Stimulated activated naive CD4-positive, alpha-beta T cell (primary cell): ENCODE data around the gene PAK3.

Experiments
- DNase-seq, 6 experiments: peaks; one replicate each; lab custom pipeline; 2025; lab: John Stamatoyannopoulos, UW

Gene PAK3

DNA sequence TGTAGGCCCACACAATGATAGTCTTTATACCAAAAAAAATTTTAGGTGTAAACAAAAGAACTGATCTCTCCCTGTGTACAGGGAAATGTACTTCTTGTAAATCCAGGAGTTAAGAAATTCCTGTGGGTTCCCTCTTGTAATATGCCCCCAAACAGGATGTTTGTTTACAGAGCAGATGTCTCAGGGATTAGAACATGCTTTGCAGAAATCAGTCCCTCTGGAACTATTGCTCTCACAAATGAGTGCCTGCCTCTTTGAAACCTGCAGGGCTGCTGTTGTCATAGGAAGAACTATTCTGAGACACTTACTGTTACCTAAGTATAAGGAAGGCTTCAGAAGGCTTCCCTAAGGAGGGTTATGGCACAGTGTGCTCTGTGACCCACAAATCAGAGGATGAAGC, 35.6 kb downstream of the PAK3 start:
- no peak for DNase-seq

DNA sequence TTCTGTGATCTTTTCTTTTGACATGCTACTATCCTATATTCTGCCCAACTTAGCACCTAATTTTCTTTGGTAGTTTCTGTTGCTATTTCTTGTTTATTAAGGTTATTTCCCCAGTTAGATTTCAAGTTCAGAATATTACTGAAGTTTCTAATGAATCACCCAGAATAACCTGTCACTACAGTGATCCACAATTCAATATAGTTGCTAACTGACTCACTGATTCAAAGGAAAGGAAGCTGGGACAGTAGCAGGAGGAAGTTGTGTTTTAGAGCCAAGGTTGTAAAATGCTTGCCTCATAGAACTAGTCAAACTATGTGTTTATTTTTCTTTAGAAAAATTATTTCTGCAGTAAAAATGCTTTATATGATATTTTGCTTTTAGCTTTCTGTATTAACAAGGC, 37.4 kb downstream of the PAK3 start:
- no peak for DNase-seq

DNA sequence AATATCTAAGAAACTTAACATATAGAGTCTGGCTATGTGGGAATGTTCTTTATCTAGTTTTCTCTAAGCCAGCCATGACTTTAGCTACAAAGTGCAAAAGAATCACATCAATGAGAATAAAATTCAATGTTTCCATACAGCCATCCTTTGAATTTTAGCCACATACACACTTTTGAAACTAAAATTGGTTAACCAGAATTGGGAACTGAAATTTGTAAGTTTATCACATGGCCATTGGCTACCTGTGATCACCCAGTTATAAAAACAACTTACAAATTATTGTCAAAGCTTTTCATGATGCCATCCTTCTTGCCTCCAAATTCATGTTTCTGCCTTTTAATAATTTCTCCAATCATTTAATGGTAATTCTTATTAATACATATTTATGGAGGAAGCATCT, 49.9 kb downstream of the PAK3 start:
- DNase-seq = no peak

DNA sequence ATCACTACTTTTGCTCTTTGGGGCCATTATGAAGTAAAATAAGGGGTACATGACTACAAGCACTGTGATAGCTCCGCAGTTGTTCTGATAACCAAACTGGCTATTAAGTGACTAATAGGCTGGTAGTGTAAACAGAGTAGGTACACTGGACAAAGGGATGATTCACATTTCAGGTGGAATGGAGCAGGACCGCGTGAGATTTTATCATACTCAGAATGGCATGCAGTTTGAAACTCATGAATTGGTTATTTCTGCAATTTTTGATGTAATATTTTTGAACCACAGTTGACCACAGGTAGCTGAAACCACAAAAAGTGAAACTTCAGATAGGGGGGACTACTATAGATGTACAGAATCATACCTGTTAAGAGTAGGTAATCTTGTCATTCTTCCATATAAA, 55.8 kb downstream of the PAK3 start:
- no peak for DNase-seq

DNA sequence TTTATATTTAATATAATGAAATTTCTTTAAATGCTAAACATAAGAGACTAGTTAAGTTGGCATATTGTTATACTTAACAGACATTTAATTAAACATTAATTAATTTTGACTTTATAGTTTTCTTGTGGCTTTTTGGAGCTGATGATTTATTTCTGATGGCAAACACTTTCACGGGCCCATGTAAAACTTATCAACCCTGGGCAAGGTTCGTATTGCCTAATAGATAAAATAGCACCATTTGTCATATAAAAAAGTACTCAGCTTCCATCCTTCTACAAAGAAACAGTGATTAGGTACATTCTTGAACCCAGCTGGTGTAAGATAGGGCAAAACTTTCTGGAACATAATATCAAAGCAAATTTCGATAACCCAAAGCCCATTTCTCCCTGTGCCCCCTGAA, 63.2 kb downstream of the PAK3 start:
- DNase-seq = no peak

DNA sequence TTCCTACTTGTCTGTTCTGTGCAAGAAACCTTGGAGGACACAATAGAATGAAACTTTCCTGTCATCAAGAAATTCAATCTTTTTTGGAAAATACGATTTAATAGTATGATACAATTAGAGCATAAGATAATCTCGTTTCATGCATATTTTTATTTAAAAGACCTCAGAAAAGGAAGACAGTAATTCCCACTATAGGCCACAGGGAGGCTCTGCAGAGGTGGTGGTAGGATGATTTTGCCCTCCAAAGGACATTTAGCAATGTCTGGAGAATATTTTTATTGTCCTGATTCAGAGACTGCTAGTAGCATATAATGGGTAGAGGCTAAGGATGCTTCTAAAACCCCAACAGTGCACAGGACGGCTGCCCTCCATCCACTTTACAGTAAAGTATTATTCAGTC, 68.7 kb downstream of the PAK3 start:
- no peak for DNase-seq

DNA sequence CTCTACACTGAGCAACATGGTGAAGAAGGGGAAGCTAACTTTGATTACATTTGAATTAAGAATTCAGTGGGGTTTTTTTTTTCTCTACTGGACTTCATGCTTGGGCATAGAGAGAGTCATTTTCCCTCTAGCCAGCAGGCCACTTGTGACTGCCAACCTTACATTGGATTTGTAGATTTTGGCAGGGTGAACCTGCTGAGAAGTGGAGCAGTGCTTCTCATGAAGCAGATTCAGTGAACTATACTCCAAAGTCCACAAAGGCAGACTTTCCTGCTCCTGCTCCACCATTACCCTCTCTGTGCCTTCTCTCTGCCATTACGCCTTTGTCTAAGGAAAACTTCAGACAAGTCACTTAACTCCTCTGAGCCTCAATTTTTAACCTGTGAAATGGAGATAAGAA, 69.9 kb downstream of the PAK3 start:
- no peak for DNase-seq

DNA sequence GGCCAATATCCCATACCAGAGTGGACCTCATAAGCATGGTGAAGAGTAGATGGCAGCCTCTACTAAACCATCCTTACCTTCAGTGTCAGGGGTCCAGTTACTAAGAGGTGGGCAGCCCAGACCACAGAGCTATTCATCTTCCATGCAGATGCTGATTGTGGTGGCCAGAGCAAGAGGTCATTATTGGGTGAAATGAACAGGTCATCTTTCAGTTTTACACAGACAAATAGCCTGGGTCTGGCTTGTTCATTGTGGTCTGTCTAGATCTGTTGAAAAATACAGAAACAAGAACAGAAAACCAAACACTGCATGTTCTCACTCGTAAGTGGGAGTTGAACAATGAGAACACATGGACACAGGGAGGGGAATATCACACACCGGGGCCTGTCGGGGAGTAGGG, 71.3 kb downstream of the PAK3 start:
- no peak for DNase-seq

DNA sequence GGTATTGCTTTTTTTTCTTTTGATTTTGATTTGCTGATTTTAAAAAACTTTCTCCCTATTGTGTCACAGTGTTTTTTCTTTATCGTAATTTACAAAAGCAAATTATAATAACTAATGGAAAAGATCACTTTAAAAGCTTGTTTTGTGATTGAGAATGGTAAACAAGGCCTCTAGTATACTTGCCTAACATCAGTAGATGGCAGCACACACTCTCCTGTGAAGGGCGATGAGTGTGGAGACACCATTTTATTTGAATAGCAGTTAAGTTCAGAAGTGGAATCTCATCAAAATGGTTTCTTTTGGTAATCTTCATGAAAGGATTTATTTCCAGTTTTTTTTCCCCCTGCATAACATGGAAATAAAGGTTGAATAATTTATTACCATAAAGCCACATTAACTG, 72.3 kb downstream of the PAK3 start:
- no peak for DNase-seq

DNA sequence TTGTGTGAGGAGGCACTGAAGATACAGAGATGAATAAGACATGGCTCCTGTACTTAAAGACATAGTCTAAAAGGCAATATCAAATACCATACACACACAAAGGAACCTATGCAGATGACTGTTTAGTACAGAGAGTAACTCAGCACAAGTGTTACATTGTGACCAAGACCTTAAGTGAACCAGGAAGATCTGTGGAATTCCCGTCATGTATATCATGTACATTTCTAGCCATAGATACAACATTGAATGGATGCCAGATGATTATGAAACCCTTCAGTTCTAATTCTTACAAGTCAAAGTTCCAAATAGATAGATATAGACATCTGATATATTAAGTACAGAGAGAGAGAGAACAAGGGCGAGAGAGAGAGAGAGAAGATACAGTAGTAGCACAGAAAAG, 73.2 kb downstream of the PAK3 start:
- DNase-seq = no peak

DNA sequence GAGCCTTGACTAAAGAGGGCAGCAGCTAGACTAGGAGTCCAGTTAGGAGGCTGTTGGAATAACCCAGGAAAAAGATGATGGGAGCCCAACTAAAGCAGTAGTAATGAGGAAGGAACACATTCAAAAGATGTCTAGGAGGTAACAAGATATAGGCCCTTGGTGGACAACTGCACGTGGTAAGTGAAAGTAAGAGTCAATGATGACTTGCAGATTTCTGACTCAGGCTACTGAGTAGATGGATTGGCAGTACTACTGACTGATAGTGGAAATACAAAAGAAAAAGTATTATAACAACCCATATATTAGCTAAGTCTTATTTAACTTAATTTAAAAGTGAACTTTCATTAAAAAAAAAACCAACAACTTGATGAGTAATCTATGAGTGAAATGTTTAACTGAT, 74.0 kb downstream of the PAK3 start:
- no peak for DNase-seq

DNA sequence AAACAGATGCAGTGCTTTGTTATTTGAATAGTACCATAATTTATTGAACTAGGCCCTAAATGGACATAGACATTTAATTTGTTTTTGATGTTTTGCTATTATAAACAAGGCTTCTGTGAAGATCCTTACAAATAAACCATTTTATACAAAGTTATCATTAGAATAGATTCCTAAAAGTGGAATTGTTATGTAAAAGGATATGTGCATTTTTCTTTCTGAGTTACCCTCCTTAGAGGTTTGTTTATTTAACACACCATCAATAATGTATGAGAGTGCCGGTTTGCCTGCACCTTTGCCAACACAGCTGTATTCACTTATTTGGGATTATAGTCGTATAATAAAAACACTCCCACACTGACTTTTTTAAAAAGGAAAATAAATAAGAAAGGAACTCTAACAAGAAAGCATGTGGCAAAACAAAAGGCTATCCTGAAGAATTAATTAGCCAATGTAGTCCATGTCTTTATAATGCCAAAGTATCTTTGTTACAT, 84.8 kb downstream of the PAK3 start:
- no peak for DNase-seq

DNA sequence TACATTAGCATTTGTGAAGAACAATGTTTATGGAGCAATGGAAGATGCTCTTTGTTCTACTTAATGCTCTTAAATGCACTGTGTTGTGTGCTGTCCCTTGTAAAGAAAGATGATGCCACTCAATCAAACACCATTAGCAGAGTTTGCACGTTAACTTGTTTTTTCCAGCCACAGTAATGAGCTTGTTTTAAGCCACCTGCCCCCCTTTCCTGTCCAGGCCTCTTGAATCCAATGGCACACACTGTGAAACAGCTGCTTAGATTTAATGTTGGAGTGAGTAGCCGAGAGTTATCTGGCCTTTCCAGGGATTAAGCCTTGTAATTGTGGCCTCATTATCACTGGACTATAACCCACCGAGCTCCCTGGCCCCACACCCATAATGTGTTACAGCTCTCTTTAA, 86.0 kb downstream of the PAK3 start:
- DNase-seq = no peak

DNA sequence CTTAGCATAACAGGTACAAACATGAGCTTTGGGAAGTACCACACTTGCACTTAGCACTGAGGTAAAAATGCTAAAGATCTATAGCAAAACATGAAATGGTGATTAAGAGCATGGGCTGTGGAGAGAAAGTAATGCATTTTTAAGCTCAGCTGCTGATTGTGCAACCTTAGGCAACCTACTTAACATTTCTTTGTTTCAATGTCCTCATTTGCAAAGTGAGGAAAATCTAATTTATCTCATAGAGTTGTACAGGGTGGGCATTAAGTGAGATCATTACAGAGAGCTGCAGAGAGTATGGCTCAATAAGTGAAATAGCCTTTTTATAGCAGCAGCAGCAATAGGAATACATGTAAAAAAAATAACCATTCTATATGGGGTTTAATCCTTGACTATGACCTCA, 87.0 kb downstream of the PAK3 start:
- no peak for DNase-seq

DNA sequence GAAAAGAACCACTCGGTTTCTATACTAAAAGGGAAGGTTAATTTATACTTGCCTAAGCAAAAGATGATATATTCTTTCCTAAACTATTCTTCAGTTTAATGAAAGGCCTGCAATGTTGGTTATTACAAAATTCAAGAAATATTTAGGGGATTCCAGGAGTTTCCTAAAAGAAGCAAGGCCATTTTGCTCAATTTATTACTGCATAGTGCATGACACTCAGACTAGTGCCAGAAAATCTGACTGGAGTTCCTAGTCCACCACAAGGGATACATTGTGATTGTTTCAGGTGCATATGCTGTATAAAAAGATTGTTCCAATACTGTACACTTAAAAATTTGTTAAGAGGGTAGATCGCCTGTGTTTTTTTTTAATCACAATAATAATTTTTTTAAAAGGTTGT, 95.6 kb downstream of the PAK3 start:
- DNase-seq = no peak

DNA sequence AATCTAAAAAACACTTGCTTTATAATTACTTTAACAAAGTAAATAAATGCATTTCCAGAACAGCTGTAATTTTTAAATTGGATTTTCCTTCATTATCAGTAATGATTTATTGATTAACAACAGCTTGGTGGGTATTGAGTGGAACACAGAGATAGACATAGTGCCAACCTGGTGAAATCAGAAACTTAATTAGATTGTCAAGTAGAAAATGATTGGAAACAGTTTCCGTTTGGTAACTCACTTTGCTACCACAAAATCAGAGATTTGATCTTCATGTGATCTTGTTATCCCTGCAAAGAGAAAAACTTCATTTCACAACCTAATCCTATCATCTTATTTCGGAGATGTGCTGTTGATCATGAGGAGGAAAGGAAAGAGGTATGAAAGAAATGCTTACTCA, 103.5 kb downstream of the PAK3 start:
- DNase-seq = no peak

DNA sequence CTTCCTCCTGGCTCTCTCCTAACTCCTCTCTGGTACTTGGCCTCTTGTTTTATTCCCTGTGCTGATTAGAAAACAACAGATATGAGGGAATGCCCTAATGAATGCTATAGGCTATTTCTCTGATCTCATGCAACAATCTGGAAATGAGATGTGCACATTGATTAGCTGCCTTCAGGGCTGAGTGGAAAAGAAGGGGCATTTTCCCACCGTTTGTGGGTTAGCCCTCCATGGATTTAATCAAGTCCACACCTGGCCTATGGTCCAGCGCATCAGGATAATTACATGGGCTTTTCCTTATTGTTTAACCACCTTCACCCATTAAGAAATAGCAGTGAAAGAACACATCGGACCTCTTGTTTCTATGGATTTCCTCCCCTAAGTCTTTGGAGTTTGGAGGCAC, 104.3 kb downstream of the PAK3 start:
- no peak for DNase-seq

DNA sequence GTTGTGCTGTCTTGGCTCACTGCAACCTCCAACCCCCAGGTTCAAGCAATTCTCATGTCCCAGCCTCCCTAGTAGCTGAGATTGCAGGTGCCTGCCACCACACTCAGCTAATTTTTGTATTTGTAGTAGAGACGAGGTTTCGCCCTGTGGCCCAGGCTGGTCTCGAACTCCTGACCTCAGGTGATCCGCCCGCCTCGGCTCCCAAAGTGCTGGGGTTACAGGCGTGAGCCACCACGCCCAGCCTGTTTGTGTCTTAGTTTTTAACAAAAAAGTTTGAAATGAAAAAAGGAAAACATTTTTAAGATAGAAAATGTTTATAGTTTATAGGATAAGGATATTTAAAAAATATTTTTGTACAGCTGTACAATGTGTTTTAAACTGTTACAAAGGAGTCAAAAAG, 111.9 kb downstream of the PAK3 start:
- no peak for DNase-seq

DNA sequence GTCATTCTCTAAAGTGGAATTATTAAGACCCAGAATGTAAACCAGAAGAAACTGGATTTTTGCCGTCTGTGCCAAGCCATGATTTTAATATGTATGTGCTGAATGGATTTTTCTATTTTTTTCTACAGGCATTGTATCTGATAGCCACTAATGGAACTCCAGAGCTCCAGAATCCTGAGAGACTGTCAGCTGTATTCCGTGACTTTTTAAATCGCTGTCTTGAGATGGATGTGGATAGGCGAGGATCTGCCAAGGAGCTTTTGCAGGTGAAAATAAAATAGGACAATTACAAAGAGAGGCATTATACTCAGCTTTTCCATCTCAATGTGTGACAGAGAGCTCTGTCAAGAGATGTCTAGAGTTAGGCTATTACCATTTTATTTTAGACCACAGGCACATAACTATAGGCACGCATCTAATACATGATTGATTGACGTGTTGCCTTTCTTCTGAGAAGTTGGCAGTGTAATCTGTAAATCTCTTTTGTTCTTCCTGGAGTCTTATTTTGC, 120.4 kb downstream of the PAK3 start:
- DNase-seq = no peak

DNA sequence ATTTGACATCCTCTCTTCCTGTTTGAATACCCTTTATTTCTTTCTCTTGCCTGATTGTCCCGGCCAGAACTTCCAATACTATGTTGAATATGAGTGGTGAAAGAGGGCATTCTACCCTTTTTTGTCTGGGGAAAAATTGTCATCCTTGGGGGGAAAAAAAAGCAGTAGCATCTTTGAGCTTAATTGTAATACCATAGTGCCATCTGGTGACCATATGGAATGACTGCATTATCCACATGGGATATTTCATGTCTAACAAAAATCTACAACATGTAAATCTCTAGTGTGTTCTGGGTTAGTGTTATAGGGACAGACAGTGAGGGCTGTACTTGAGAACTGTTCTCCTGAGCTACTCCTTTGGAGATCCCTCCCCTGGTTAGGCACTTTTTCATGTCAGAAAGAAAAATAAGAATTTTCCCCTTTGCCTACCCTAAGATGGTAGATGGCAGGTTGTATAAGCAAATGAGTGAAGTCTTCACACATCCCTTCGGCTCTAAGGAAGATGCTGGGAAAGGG, 148.3 kb downstream of the PAK3 start:
- DNase-seq = no peak

DNA sequence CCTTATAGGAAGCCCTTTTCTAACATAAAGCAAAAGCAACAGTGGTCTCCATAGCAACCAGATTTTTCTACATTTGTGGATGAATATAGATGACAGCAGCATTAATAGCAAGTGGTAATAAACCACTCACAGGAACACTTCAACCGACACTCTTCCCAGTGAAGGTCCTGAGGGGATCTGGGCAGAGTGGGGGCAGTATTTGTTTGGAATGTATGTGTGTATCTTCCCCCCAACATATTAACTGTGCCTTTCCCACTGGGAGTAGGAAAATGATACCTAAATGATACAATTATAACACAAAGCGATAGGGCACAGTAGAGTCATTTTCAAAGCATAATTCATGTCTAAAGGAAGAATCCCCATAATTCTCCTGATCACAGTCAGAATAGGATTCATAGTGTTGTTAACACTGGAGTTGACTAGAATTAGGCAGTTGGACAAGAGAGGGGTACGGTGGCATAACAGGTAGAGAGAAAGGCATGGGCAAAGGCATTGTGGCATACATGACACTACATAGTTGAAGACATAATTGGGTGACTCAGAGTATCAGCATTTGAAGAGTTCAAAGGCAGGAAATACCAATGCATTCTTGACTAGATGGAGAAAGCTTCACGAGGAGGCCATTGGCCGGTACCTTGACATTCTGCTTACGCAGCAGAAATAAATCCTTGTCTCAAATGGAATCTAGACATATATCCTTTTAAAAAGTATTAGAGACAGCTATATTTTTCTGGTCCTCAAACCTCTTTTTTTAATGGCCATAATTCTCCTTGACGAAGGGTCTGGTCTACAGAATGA, 159.1 kb downstream of the PAK3 start:
- DNase-seq = no peak

DNA sequence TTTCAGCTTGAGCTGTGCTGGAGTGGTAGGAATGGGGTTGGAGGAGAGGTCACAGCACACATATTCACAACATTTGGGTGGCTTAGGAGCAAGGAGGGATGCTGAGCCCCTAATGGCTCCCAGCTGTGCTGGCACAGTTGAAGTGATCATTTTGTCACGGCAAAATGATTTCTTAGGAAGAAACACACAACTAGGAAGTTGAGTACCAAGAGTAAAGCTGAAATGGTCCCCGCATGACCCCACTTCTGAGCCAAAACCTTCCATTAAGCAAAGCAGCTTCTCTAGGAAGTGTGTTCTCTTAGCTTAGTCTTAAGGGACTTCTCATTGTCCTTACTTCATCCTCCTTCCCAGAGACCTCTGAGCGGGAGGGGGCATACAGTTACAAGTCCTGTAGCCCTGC, 161.7 kb downstream of the PAK3 start:
- no peak for DNase-seq

DNA sequence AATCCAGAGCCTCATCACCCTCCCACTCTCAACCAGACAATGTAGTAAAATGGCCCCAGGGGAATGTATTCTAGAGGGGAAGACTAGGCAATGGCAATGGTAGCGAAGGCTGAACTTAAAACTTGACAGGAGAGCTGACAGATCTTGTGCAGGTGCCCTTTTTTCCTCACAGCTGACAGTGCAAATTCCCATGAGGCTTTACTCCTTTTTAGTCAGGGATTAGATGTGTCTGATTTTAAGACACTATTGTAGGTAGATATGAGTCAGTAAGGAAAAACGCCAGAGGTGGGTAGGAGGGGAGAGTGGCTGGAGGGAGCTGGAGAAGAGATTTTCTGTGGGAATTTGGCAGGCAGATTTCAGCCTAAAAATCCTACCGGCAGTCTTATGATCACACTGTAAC, 163.6 kb downstream of the PAK3 start:
- DNase-seq = no peak

DNA sequence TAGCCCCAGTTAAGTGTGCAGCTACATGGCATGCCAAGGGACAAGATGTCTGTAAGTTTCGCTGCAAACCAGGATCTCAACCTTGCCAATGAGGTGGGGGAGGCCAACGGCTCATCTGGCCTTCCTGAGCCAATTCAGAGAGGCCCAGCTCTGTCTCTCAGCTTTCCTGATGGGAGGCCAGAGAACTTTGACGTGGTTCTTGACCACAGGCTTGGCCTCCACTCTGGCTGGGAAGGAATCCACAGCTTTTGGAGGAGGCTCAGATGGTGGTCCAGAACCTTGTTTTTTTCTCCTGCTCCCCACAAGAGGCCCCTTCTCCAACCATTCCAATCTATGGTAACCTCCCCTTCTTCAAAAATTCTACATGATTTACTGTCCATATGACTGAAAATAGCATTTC, 164.5 kb downstream of the PAK3 start:
- DNase-seq = no peak
